CD4-positive, alpha-beta T cell (primary cell): ENCODE measurements around the gene CDHR1. TPM values are rescaled to one million over a fixed set of nuclear protein-coding genes. Genes with fewer than 3 reads are reported as not detected.

Experiments
- ATAC-seq: fragments of 200-7000 bp; cut with Tn5 transposase; one replicate; pipeline ENCODE4 v1.10.0; 2022; ENCODE audit warnings: mild to moderate bottlenecking; ENCODE audit not compliant: poor library complexity
- CTCF ChIA-PET: fragments of 350-600 bp; sonication (Branson Sonifier 250); formaldehyde crosslinking; loops from one replicate; lab custom pipeline; 2021; ENCODE audit warnings: antibody characterized with exemption, inconsistent platforms; lab: Charles Lee
- POLR2A ChIA-PET: fragments of 350-600 bp; sonication (Branson Sonifier 250); formaldehyde crosslinking; loops from one replicate; lab custom pipeline; 2021; ENCODE audit warnings: antibody characterized with exemption, inconsistent platforms; lab: Charles Lee
- DNase-seq, 14 experiments: peaks; one replicate each; pipeline ENCODE4 v3.0.0-alpha.2; 2013 to 2020; ENCODE audit warnings: mixed read lengths in 2 of 14
- H3K27ac ChIP-seq, 2 donors: one replicate each; pipeline versions ENCODE4 v1.5.1 to v1.7.0; 2013; ENCODE audit warnings: low read length in 2 of 2, low read depth in 1 of 2, mild to moderate bottlenecking in 1 of 2
- H3K27me3 ChIP-seq, 2 experiments: 1 replicate in 1 of 2; 2 replicates in 1 of 2; pipeline versions ENCODE4 v1.6.1 to v1.7.0; 2013; ENCODE audit warnings: low read length in 2 of 2, control low read depth in 1 of 2, mild to moderate bottlenecking in 1 of 2, moderate library complexity in 1 of 2; ENCODE audit not compliant: insufficient read depth in 2 of 2, control insufficient read depth in 1 of 2
- H3K36me3 ChIP-seq: one replicate; pipeline ENCODE4 v1.6.1; 2013; ENCODE audit warnings: low read length, control low read depth; ENCODE audit not compliant: insufficient read depth
- H3K4me1 ChIP-seq: one replicate; pipeline ENCODE4 v1.6.1; 2013; ENCODE audit warnings: low read length, control low read depth; ENCODE audit not compliant: insufficient read depth
- H3K4me3 ChIP-seq: one replicate; pipeline ENCODE4 v1.5.1; 2013; ENCODE audit warnings: mild to moderate bottlenecking, low read length, moderate library complexity
- H3K9me3 ChIP-seq, 2 experiments: 1 replicate in 1 of 2; 2 replicates in 1 of 2; pipeline versions ENCODE4 v1.6.1 to v1.7.0; 2013; ENCODE audit warnings: low read length in 2 of 2, mild to moderate bottlenecking in 2 of 2, control low read depth in 1 of 2, moderate library complexity in 1 of 2; ENCODE audit not compliant: control insufficient read depth in 1 of 2, insufficient read depth in 1 of 2
- H3K27ac Mint-ChIP-seq: one replicate; pipeline ENCODE4 v1.8.0; 2020; ENCODE audit warnings: mixed read lengths
- H3K27me3 Mint-ChIP-seq: one replicate; pipeline ENCODE4 v1.8.0; 2021; ENCODE audit warnings: mixed read lengths
- H3K36me3 Mint-ChIP-seq: one replicate; pipeline ENCODE4 v1.8.0; 2021; ENCODE audit warnings: low read depth, mixed read lengths
- H3K4me1 Mint-ChIP-seq: one replicate; pipeline ENCODE4 v1.8.0; 2021; ENCODE audit warnings: low read depth, mixed read lengths
- H3K4me3 Mint-ChIP-seq: one replicate; pipeline ENCODE4 v1.8.0; 2020; ENCODE audit warnings: mild to moderate bottlenecking, mixed read lengths
- H3K9me3 Mint-ChIP-seq: one replicate; pipeline ENCODE4 v1.8.0; 2020; ENCODE audit warnings: mixed read lengths
- intact Hi-C, 2 experiments: fragments of 100-400 bp; cut with DNase I in 1 of 2; cut with micrococcal nuclease in 1 of 2; formaldehyde crosslinking; loops; one replicate each; pipeline versions ENCODE4 v1.15.1 to v1.9.0; 2023 to 2025; cut with DNase I, micrococcal nuclease
- total RNA-seq, 174 experiments: library from RNA in 2 of 174; stranded (reverse) in 2 of 174; gene quantifications; one replicate each; pipeline ENCODE4 v1.2.3 and lab custom pipeline; 2021 to 2026
- TF ChIP-seq, protein P1 (sequence below): fragments of 200-600 bp; IDR thresholded peaks from one replicate; pipeline ENCODE4 v1.8.0; 2022; ENCODE audit warnings: antibody characterized with exemption, mild to moderate bottlenecking

Gene CDHR1
- total RNA-seq, 2 experiments from 2014 or later, result 0.74 to 0.92 TPM

DNA sequence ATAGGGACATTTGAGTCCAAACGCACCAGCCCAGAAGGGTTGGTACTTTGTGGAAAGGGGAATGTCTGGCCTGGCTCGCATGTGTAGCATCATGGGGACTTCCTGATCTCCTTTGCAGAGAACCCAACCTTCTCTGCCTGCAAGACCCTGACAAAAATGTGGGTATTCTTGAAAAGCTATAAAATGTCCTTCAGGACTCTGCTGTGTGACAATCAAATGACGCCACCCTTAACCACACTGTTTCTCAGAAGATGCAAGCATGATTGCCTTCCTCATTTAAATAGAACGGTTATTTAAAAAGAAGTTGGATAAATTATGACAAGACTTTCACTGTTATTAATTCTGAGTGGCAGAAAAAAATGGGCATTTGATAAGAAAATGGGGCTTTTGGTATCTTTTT is 35.8 kb upstream of the CDHR1 start:
- POLR2A ChIA-PET, result no interaction called here
- no peak for ATAC-seq
- no peak overlapping the region for H3K27ac ChIP-seq
- Mint-ChIP-seq H3K9me3 (no peaks in the 10 kb centered on the region), H3K27ac (no peak overlapping the region), H3K36me3 (peaks cover 22% of the 10 kb centered on the region), H3K4me1 (peaks cover 19% of the 10 kb centered on the region), H3K27me3 (no peaks in the 10 kb centered on the region), H3K4me3 (no peak overlapping the region)
- CTCF ChIA-PET, result no interaction called here
- no peak overlapping the region for H3K4me3 ChIP-seq
- intact Hi-C loops, result loop anchor here in 1 of 2 experiments (10.0 kb wide), 1 partner anchor 376 kb away; no protein-coding TSS in a partner anchor
- H3K36me3 ChIP-seq, result peaks cover 17% of the 10 kb centered on the region
- TF ChIP-seq, protein P1, sequence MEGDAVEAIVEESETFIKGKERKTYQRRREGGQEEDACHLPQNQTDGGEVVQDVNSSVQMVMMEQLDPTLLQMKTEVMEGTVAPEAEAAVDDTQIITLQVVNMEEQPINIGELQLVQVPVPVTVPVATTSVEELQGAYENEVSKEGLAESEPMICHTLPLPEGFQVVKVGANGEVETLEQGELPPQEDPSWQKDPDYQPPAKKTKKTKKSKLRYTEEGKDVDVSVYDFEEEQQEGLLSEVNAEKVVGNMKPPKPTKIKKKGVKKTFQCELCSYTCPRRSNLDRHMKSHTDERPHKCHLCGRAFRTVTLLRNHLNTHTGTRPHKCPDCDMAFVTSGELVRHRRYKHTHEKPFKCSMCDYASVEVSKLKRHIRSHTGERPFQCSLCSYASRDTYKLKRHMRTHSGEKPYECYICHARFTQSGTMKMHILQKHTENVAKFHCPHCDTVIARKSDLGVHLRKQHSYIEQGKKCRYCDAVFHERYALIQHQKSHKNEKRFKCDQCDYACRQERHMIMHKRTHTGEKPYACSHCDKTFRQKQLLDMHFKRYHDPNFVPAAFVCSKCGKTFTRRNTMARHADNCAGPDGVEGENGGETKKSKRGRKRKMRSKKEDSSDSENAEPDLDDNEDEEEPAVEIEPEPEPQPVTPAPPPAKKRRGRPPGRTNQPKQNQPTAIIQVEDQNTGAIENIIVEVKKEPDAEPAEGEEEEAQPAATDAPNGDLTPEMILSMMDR, result no peak
- no peaks in the 10 kb centered on the region for H3K27me3 ChIP-seq
- no peak for DNase-seq
- peaks cover 3% of the 10 kb centered on the region for H3K4me1 ChIP-seq
- H3K9me3 ChIP-seq, result no peaks in the 10 kb centered on the region

DNA sequence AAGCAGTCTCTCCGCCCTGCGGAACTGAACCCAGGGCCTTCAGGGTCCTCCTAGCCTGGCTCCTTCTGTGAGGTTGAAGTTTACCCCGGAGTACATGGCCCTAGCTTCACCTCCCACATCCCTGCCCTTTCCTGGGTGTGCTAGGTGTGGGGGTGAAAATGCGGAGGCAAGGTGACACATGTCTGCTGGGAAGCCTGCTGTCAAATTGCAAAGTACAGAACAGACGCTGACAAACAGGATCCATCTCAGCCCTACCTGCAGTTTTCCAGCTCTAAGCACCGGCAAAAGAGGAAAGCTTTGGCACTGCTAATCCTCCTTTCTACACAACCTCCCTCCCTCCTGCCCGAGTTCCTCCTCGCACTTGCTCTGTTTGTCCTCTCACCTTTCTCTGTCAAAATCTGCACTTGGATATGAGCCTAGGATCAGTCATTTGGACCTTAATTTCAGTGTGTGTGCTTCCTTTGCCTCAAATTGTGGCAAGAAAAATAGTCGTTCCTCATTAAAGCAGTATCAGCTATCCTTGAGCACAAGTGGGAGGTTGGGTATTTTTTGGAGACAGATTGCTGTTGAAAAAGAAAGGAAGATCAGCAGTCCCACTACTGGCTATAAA is 35.2 kb upstream of the CDHR1 start:
- no peak for DNase-seq
- Mint-ChIP-seq H3K27ac (no peak overlapping the region), H3K36me3 (peaks cover 16% of the 10 kb centered on the region), H3K9me3 (no peaks in the 10 kb centered on the region), H3K27me3 (no peaks in the 10 kb centered on the region), H3K4me1 (peaks cover 19% of the 10 kb centered on the region), H3K4me3 (no peak overlapping the region)
- Histone ChIP-seq H3K27ac (no peak overlapping the region), H3K36me3 (peaks cover 11% of the 10 kb centered on the region), H3K27me3 (no peaks in the 10 kb centered on the region), H3K4me1 (peaks cover 3% of the 10 kb centered on the region), H3K4me3 (no peak overlapping the region), H3K9me3 (no peaks in the 10 kb centered on the region)
- ChIA-PET POLR2A (interaction anchor here (0.6 kb wide), 1 partner anchor 299 kb away, joined by 3 read pairs; no protein-coding TSS in a partner anchor), CTCF (no interaction called here)
- no peak for ATAC-seq
- TF ChIP-seq, protein P1, result no peak
- intact Hi-C loops, result loop anchor here in 1 of 2 experiments (10.0 kb wide), 1 partner anchor 376 kb away; no protein-coding TSS in a partner anchor

DNA sequence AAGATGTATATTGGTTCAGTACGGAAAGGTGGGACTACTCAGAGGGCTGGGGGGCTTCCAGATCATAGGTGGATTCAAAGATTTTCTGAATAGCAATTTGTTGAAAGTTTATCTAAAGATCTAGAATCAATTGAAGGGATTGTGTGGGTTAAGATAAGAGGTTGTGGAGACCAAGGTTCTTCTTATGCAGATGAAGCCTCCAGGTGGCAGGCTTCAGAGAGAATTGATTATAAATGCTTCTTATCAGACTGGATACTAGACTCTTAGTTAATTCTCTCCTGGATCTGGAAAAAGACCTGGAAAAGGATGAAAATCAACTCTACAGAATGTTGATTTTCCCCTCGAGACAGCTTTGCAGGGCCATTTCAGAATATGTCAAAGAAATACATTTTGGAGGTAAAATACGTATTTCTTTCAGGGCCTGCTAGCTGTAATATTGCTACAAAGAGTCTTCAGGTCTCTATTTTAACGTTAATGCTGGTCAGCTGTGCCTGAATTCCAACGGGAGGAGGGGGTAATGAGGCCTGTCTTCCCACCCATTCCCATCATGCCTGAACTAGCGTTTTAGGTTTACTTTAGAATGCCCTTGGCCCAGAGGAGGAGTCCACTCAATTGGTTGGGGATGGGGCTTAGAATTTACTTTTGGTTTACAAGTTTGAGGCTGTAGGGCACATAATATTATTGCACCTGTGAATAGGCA is 33.5 kb upstream of the CDHR1 start:
- peaks cover 19% of the 10 kb centered on the region for H3K4me1 Mint-ChIP-seq
- H3K4me3 ChIP-seq, result no peak overlapping the region
- H3K27ac Mint-ChIP-seq, result no peak overlapping the region
- H3K4me3 Mint-ChIP-seq, result no peak overlapping the region
- no peaks in the 10 kb centered on the region for H3K9me3 Mint-ChIP-seq
- no peaks in the 10 kb centered on the region for H3K36me3 ChIP-seq
- ChIA-PET CTCF (no interaction called here), POLR2A (no interaction called here)
- TF ChIP-seq, protein P1, result no peak
- no peaks in the 10 kb centered on the region for H3K27me3 Mint-ChIP-seq
- no peak overlapping the region for H3K27ac ChIP-seq
- ATAC-seq, result no peak
- H3K36me3 Mint-ChIP-seq, result peaks cover 1% of the 10 kb centered on the region
- no peaks in the 10 kb centered on the region for H3K27me3 ChIP-seq
- intact Hi-C loops, result no loop called here
- H3K4me1 ChIP-seq, result peaks cover 3% of the 10 kb centered on the region
- H3K9me3 ChIP-seq, result no peaks in the 10 kb centered on the region
- DNase-seq, result no peak
